Nephron (organoid): Measurements from ENCODE around the gene STYXL1.
"Not testable (repeated sequence)": the region's sequence is repeated elsewhere in the genome, so short reads cannot be mapped to it uniquely, and the experiment has no call there.

Experiments
- H3K27ac Mint-ChIP-seq, 3 experiments: 2 replicates each; pipeline ENCODE4 v1.8.0; 2020; ENCODE audit warnings: mixed read lengths in 3 of 3, mild to moderate bottlenecking in 2 of 3, moderate library complexity in 1 of 3
- H3K27me3 Mint-ChIP-seq: 2 replicates; pipeline ENCODE4 v1.8.0; 2021; ENCODE audit warnings: low read depth, mild to moderate bottlenecking, moderate library complexity, mixed read lengths
- H3K36me3 Mint-ChIP-seq: 2 replicates; pipeline ENCODE4 v1.8.0; 2020; ENCODE audit warnings: low read depth, mixed read lengths
- H3K4me1 Mint-ChIP-seq: 2 replicates; pipeline ENCODE4 v1.8.0; 2020; ENCODE audit warnings: mixed read lengths
- H3K4me3 Mint-ChIP-seq, 3 experiments: 2 replicates each; pipeline ENCODE4 v1.8.0; 2020; ENCODE audit warnings: mild to moderate bottlenecking in 3 of 3, mixed read lengths in 3 of 3, moderate library complexity in 2 of 3
- H3K9me3 Mint-ChIP-seq: 2 replicates; pipeline ENCODE4 v1.8.0; 2020; ENCODE audit warnings: mixed read lengths
- TF ChIP-seq, protein P1 (sequence below), 3 experiments: fragments of 200-600 bp; sonication (generic); IDR thresholded peaks; one replicate each; pipeline ENCODE4 v1.5.0; 2021; ENCODE audit warnings: antibody characterized with exemption in 3 of 3; ENCODE audit not compliant: unreplicated experiment in 3 of 3

The STYXL1 gene

DNA sequence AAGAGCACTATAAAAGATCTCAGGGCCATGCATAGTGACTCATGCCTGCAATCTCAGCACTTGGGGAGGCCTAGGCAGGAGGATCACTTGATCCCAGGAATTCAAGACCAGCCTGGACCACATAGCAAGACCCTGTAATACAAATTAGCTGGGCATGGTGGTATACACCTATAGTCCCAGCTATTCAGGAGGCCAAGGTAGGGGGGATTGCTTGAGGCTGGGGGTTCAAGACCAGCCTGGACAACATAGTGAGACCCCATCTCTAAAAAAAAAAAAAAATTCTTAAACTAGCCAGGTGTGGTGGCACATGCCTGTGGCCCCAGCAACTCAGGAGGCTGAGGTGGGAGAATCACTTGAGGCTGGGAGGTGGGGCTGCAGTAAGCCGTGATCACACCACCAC, 15.8 kb downstream of the STYXL1 start:
- peaks cover 11% of the 10 kb centered on the region for H3K36me3 Mint-ChIP-seq
- H3K4me3 Mint-ChIP-seq, result no peak overlapping the region
- no peaks in the 10 kb centered on the region for H3K27me3 Mint-ChIP-seq
- H3K9me3 Mint-ChIP-seq, result no peaks in the 10 kb centered on the region
- no peaks in the 10 kb centered on the region for H3K4me1 Mint-ChIP-seq
- TF ChIP-seq, protein P1, sequence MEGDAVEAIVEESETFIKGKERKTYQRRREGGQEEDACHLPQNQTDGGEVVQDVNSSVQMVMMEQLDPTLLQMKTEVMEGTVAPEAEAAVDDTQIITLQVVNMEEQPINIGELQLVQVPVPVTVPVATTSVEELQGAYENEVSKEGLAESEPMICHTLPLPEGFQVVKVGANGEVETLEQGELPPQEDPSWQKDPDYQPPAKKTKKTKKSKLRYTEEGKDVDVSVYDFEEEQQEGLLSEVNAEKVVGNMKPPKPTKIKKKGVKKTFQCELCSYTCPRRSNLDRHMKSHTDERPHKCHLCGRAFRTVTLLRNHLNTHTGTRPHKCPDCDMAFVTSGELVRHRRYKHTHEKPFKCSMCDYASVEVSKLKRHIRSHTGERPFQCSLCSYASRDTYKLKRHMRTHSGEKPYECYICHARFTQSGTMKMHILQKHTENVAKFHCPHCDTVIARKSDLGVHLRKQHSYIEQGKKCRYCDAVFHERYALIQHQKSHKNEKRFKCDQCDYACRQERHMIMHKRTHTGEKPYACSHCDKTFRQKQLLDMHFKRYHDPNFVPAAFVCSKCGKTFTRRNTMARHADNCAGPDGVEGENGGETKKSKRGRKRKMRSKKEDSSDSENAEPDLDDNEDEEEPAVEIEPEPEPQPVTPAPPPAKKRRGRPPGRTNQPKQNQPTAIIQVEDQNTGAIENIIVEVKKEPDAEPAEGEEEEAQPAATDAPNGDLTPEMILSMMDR (IDR thresholded peaks at IDR 0.05; ENCODE audit: unreplicated experiment in 3 of 3), result no peak
- no peak overlapping the region for H3K27ac Mint-ChIP-seq

- H3K27me3 Mint-ChIP-seq, H3K4me1 Mint-ChIP-seq, H3K4me3 Mint-ChIP-seq, H3K9me3 Mint-ChIP-seq, H3K27ac Mint-ChIP-seq: not testable (repeated sequence)
- H3K36me3 Mint-ChIP-seq, result peaks cover 19% of the 10 kb centered on the region
Measured at GRCh38 chr7:76029682-76030081, 18.1 kb downstream of the STYXL1 start.

DNA sequence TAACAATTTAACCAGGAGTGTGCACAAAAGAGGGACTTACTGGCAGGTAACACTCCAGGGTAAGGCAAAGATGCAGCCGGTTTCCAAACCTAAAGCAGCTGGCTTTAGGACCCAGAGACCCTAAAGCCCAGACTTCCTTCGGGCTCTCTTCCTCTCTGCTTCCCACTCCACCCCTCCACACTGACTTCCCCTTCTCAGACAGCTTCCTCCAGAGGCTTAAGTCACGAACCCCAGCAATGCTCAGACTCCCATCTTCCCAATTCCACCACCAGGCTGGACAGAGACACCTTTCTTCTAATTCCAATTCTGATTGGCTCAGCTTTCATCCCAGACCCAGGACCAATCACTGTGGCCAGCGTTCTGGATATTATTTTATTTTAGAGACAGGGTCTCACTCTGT, 24.8 kb downstream of the STYXL1 start:
- Mint-ChIP-seq H3K36me3 (peaks cover 42% of the 10 kb centered on the region), H3K9me3 (no peaks in the 10 kb centered on the region), H3K4me3 (no peak overlapping the region), H3K27me3 (no peaks in the 10 kb centered on the region), H3K4me1 (no peaks in the 10 kb centered on the region), H3K27ac (peak overlapping the region in 2 of 3 experiments; percentile 35 to 47)
- TF ChIP-seq, protein P1 (IDR thresholded peaks at IDR 0.05; ENCODE audit: unreplicated experiment in 3 of 3), result no peak

- Mint-ChIP-seq H3K27ac (no peak overlapping the region), H3K27me3 (no peaks in the 10 kb centered on the region), H3K4me1 (no peaks in the 10 kb centered on the region), H3K36me3 (peaks cover 47% of the 10 kb centered on the region), H3K9me3 (no peaks in the 10 kb centered on the region), H3K4me3 (no peak overlapping the region)
- TF ChIP-seq, protein P1 (IDR thresholded peaks at IDR 0.05; ENCODE audit: unreplicated experiment in 3 of 3), result no peak
Measured at GRCh38 chr7:76022026-76022780, 25.6 kb downstream of the STYXL1 start.

DNA sequence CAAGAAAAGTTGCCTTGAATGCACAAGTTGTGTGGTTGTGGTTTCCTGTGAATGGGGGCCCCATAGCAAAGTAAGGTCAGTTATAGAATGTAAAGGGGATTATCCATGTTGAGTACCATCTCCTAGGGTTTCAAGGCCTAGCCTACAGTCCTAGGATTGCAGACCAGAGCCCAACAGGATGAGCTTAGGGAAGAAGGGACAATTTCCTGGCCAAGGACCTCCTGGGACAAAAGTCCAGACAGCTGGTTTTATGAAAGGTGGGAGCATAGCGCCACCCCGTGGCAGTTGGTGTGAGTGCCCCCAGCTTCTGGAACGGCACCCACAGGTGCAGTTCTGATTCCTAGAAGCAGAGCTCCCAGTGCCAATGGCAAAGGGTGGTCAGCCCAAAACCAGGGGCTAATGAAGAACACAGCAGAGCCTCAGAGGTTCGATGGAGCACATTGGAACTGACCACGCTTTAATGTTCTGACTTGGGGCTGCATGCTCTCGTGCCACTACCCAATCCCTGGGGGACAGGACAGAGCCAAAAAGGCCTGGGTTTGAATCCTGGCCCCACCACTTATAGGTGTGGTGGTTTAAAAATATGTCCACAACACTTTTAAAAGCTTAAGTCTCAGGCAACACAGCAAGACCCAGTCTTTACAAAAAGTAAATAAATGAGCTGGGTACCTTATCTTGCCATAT, 27.6 kb downstream of the STYXL1 start:
- Mint-ChIP-seq H3K4me1 (no peaks in the 10 kb centered on the region), H3K4me3 (no peak overlapping the region), H3K27me3 (no peaks in the 10 kb centered on the region), H3K27ac (no peak overlapping the region), H3K36me3 (peaks cover 59% of the 10 kb centered on the region), H3K9me3 (no peaks in the 10 kb centered on the region)
- TF ChIP-seq, protein P1 (IDR thresholded peaks at IDR 0.05; ENCODE audit: unreplicated experiment in 3 of 3), result peak; percentile 69 to 81 (median 75)

DNA sequence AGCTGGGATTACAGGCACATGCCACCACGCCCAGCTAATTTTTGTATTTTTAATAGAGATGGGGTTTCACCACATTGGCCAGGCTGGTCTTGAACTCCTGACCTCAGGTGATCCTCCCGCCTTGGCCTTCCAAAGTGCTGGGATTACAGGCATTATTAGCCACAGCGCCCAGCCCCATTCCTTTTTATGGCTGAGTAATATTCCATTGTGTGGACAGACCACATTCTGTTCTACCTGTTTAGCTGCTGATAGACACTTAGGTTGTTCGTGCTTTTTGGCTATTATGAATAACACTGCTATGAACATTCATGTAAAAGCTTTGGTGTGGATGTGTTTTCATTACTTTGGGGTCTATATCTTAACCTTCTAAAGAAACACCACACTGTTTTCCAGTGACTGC, 29.3 kb downstream of the STYXL1 start:
- H3K4me3 Mint-ChIP-seq, H3K9me3 Mint-ChIP-seq, H3K27ac Mint-ChIP-seq, H3K4me1 Mint-ChIP-seq, H3K27me3 Mint-ChIP-seq: not testable (repeated sequence)
- peaks cover 54% of the 10 kb centered on the region for H3K36me3 Mint-ChIP-seq
